GM12872 (cell line): ENCODE measurements around the gene RP9.

ENCODE experiments used
- TF ChIP-seq, protein P1 (sequence below): IDR thresholded peaks from 3 replicates; pipeline ENCODE4 v1.5.1; 2011; ENCODE audit warnings: low read depth, mild to moderate bottlenecking, low read length, moderate library complexity; ENCODE audit not compliant: insufficient read depth

The RP9 gene

DNA sequence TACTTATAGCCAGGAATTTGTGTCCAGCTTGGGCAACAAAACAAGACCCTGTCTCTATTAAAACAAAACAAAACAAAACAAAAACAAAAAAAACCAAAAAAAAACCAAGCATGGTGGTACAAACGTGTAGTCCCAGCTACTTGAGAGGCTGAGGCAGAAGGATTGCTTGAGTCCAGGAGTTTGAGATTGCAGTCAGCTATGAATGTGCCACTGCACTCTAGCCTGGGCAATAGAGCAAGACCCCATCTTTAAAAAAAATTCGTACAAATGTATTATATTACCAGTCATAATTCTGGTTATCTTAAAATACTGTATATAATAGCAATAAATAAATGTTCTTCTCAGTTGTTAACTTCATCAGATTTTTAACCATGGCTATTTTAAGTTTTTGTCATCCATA, 17.9 kb upstream of the RP9 start:
- TF ChIP-seq, protein P1, sequence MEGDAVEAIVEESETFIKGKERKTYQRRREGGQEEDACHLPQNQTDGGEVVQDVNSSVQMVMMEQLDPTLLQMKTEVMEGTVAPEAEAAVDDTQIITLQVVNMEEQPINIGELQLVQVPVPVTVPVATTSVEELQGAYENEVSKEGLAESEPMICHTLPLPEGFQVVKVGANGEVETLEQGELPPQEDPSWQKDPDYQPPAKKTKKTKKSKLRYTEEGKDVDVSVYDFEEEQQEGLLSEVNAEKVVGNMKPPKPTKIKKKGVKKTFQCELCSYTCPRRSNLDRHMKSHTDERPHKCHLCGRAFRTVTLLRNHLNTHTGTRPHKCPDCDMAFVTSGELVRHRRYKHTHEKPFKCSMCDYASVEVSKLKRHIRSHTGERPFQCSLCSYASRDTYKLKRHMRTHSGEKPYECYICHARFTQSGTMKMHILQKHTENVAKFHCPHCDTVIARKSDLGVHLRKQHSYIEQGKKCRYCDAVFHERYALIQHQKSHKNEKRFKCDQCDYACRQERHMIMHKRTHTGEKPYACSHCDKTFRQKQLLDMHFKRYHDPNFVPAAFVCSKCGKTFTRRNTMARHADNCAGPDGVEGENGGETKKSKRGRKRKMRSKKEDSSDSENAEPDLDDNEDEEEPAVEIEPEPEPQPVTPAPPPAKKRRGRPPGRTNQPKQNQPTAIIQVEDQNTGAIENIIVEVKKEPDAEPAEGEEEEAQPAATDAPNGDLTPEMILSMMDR: no peak

DNA sequence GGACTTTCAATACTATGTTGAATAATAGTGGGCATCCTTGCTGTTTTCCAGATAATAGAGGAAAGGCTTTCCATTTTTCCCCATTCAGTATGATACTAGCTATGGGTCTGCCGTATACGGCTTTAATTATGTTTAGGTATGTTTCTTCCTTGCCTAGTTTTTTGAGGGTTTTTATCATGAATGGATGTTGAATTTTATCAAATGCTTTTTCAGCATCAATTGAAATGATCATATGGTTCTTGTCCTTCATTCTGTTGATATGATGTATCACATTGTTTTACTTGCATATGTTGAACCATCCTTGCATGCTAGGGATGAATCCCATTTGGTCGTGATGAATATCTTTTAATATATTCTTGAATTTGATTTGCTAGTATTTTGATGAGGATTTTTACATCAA, 9.2 kb upstream of the RP9 start:
- TF ChIP-seq, protein P1: no peak

DNA sequence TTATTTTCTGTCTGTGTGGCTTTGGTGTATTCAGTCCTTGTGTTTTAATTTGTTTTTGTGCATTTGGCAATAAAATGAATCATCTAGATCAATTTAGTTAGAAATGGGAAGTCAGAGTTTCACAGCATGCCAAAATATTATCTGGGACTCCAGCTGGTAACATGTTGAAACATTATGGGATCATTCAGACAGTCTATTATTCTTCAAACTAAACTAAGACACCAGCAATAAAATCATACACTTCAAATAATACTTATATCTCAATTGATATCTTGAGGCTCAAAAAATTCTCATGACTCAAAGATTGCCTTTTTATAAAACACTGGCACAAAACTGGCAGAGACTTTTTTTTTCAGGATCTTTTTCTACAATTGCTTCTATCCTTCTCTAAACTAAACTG, 5.8 kb upstream of the RP9 start:
- TF ChIP-seq, protein P1: no peak

DNA sequence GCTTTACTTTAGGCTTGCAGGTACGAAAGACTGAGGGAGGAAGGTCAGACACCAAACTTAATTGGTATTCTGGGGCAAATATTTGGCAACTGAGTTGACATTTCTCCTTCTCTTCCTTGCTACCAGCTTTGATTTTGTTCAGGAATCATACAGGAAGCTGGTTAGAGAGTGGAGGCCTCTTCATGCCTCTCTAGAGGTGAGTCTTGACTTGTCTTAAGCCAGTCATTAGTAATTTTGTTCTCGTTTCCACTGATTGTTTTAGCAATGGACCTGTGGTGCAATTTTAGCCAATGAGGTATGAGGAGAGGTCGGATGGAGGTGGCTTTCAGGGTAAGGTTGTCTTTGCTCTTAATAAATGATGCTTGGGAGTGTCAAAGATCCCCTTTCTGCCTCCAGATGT, 2.4 kb upstream of the RP9 start:
- TF ChIP-seq, protein P1: no peak

DNA sequence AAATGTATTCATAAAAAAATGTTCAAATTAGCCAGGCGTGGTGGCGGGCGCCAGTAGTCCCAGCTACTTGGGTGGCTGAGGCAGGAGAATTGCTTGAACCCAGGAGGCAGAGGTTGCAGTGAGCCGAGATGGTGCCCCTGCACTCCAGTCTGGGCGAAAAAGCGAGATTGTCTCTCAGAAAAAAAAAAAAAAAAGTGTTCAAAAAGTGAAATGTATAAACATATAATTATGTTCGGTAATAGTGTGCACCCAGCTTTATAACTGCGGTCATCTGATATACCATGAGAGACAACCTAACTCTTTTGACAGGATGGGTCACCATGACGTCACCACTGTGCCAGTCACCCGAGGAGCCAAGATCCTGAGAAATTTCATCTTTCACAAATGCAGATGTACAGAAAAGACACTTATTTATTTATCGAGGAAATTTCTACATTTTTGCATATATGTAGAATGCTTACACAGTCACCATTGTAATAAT, 594 bp upstream of the RP9 start:
- TF ChIP-seq, protein P1: no peak

DNA sequence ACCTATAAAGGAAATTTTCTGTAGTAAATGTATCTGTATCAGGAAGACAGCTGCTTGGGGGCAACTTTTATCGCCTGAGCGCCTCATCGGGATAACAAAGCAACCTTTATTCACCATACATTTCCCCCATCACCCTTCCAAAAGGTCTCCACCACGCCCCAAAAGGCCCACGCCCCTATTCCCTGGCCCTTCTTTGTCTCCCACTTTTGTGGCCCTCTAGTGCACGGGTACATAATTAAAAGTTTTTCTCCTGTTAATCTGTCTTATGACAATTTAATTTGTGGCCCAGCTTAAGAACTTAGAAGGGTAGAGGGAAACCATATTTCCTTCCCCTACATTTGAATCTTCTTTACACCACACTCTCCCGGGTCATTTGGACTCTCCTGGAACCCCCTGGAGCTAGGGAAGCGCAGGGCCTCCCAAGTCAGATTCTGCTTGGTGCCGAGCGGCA, 625 bp downstream of the RP9 start:
- TF ChIP-seq, protein P1: peak; percentile 14; the same call in 1 of the 3 replicates

DNA sequence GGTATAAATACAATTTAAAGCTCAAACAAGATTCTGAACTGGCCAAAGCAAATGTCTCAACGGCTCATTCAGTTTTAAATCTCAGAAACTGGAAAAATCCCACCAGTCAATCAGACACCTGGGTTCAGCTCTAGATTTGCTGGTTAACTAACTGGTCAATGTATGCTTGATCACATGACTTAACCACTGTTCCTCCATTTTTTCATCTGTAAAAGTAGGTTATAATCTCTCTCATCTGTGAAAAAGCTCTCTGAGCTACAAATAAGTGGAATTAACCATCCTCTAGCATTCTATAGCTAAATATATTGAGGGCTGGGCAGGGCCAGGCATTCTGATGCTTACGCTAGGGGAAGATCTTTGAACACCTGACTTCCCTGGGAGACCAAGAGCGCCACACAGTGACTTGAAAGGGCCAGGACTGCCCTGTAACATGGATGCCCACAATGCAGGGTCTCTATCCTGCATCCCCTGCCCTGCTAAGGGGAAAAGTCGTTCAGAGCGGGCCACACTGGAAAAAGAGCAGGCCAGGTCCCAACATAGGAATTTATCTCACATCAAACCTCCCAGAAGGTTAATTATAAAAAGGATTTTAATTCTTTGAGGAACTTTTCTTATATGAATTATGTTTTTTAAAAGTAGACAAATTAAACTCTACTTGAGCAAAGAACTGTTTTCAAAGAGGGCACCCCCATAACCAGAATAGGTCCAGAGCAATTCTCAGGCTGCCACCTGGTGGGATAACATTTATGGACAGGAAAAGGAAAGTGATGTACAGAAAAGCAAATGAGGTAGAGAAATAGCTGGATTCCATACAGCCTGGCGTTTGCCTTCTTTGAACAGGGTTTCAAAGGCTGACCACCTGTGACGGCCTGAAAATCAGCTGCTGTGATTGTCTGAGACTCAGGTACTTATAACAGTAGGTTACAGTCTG, 1.8 kb downstream of the RP9 start:
- TF ChIP-seq, protein P1: peak; percentile 58
